ENCODE data around the gene GGTA1.

The GGTA1 gene

DNA sequence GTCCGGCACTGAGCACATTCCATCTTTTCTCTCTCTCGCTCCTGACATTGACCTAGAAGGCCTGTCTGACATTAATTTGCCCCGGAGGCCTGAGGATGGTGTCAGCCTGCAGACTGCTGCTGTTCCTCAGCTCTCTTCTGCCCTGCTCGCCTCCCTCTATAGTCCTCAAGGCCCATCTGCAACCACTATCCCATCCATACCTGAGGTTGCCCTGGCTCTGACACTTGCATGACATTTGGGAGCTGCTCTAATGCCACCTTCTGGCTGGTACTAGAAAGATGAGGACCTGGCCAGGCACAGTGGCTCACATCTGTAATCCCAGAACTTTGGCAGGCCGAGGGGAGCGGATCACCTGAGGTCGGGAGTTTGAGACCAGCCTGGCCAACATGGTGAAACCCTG lies 38.6 kb upstream of the GGTA1 start:
- H2AFZ ChIP-seq (ENCODE audit: low read depth, low read length, severe bottlenecking): no peak overlapping the region
- H3K4me2 ChIP-seq (ENCODE audit: low read depth, low read length, poor library complexity, severe bottlenecking): no peak overlapping the region
- H3F3A ChIP-seq (ENCODE audit: insufficient read depth): no peaks in the 10 kb centered on the region
- H3K79me2 ChIP-seq (ENCODE audit: insufficient read depth, low read length): no peaks in the 10 kb centered on the region
- H4K20me1 ChIP-seq (ENCODE audit: low read depth, low read length): no peaks in the 10 kb centered on the region
- no peak overlapping the region for H3K9ac ChIP-seq (ENCODE audit: low read length)
- H3K9me3 ChIP-seq (ENCODE audit: insufficient read depth, low read length): no peaks in the 10 kb centered on the region
- H3K36me3 ChIP-seq (ENCODE audit: low read length): no peaks in the 10 kb centered on the region
- TF ChIP-seq, protein P1, sequence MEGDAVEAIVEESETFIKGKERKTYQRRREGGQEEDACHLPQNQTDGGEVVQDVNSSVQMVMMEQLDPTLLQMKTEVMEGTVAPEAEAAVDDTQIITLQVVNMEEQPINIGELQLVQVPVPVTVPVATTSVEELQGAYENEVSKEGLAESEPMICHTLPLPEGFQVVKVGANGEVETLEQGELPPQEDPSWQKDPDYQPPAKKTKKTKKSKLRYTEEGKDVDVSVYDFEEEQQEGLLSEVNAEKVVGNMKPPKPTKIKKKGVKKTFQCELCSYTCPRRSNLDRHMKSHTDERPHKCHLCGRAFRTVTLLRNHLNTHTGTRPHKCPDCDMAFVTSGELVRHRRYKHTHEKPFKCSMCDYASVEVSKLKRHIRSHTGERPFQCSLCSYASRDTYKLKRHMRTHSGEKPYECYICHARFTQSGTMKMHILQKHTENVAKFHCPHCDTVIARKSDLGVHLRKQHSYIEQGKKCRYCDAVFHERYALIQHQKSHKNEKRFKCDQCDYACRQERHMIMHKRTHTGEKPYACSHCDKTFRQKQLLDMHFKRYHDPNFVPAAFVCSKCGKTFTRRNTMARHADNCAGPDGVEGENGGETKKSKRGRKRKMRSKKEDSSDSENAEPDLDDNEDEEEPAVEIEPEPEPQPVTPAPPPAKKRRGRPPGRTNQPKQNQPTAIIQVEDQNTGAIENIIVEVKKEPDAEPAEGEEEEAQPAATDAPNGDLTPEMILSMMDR (IDR thresholded peaks at IDR 0.05; ENCODE audit: insufficient read depth, low read length, poor library complexity, severe bottlenecking): no peak
- TF ChIP-seq EZH2phosphoT487 (conservative IDR thresholded peaks at IDR 0.05; ENCODE audit: low read length): no peak
- no peaks in the 10 kb centered on the region for H3K27me3 ChIP-seq (ENCODE audit: low read length)
- H3K4me3 ChIP-seq (ENCODE audit: insufficient read depth, low read length, poor library complexity, severe bottlenecking): no peak overlapping the region
- no peaks in the 10 kb centered on the region for H3K9me2 ChIP-seq (replicated peaks; ENCODE audit: insufficient read depth, low read length)
- H3K27ac ChIP-seq (ENCODE audit: low read depth, low read length): no peak overlapping the region

DNA sequence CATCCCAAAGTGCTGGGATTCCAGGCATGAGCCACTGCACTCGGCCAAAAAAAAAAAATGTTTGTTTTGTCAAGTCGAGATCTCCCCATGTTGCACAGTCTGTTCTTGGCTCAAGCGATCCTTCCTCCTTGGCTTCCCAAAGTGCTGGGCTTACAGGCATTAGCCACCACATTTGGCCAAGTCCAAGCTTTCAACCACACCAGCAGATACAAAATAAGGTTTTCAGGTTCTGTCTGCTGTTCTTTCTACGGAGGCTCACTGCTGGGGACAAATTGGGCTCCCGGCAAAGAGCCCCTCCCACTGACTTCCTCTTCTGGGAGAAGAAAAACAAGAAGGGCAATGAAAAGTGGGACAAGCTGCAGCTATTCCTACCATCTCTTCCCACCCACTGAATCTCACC lies 37.6 kb upstream of the GGTA1 start:
- Histone ChIP-seq H3K79me2 (ENCODE audit: insufficient read depth, low read length) (no peaks in the 10 kb centered on the region), H3K36me3 (ENCODE audit: low read length) (no peaks in the 10 kb centered on the region), H3F3A (ENCODE audit: insufficient read depth) (no peaks in the 10 kb centered on the region), H3K4me2 (ENCODE audit: low read depth, low read length, poor library complexity, severe bottlenecking) (no peak overlapping the region), H4K20me1 (ENCODE audit: low read depth, low read length) (no peaks in the 10 kb centered on the region), H3K9ac (ENCODE audit: low read length) (no peak overlapping the region), H3K27ac (ENCODE audit: low read depth, low read length) (no peak overlapping the region), H3K27me3 (ENCODE audit: low read length) (no peaks in the 10 kb centered on the region), H2AFZ (ENCODE audit: low read depth, low read length, severe bottlenecking) (no peak overlapping the region), H3K4me3 (ENCODE audit: insufficient read depth, low read length, poor library complexity, severe bottlenecking) (no peak overlapping the region), H3K9me2 (replicated peaks; ENCODE audit: insufficient read depth, low read length) (no peaks in the 10 kb centered on the region), H3K9me3 (ENCODE audit: insufficient read depth, low read length) (no peaks in the 10 kb centered on the region)
- TF ChIP-seq, protein P1 (IDR thresholded peaks at IDR 0.05; ENCODE audit: insufficient read depth, low read length, poor library complexity, severe bottlenecking): no peak
- no peak for TF ChIP-seq EZH2phosphoT487 (conservative IDR thresholded peaks at IDR 0.05; ENCODE audit: low read length)

DNA sequence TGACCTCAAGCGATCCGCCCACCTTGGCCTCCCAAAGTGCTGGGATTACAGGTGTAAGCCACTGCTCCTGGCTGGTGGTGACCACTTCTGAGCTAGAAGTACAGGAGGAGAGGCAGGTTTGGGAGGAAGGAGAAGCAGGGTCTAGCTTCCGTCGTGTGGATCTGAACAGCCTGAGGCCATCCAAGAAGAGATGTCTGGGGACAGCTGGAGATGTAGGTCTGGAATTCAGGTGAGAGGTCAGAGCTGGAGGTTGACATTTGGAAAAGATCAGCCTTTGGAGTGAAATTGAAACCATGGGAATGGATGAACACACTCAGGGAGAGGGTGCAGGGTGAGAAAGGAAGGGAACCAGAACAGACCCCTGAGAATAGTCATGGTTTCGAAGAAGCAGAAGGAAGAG lies 33.2 kb upstream of the GGTA1 start:
- Histone ChIP-seq H3K9ac (ENCODE audit: low read length) (no peak overlapping the region), H3K9me2 (replicated peaks; ENCODE audit: insufficient read depth, low read length) (no peaks in the 10 kb centered on the region), H3K27me3 (ENCODE audit: low read length) (no peaks in the 10 kb centered on the region), H3K4me3 (ENCODE audit: insufficient read depth, low read length, poor library complexity, severe bottlenecking) (no peak overlapping the region), H3K36me3 (ENCODE audit: low read length) (no peaks in the 10 kb centered on the region), H3K27ac (ENCODE audit: low read depth, low read length) (no peak overlapping the region), H3K9me3 (ENCODE audit: insufficient read depth, low read length) (no peaks in the 10 kb centered on the region), H4K20me1 (ENCODE audit: low read depth, low read length) (no peaks in the 10 kb centered on the region), H2AFZ (ENCODE audit: low read depth, low read length, severe bottlenecking) (no peak overlapping the region), H3K79me2 (ENCODE audit: insufficient read depth, low read length) (no peaks in the 10 kb centered on the region), H3F3A (ENCODE audit: insufficient read depth) (no peaks in the 10 kb centered on the region), H3K4me2 (ENCODE audit: low read depth, low read length, poor library complexity, severe bottlenecking) (no peak overlapping the region)
- TF ChIP-seq, protein P1 (IDR thresholded peaks at IDR 0.05; ENCODE audit: insufficient read depth, low read length, poor library complexity, severe bottlenecking): no peak
- TF ChIP-seq EZH2phosphoT487 (conservative IDR thresholded peaks at IDR 0.05; ENCODE audit: low read length): no peak
